ENCODE measurements around the gene KIAA1191.
"Not testable (repeated sequence)": the region's sequence is repeated elsewhere in the genome, so short reads cannot be mapped to it uniquely, and the experiment has no call there.

Gene KIAA1191

GRCh38 chr5:176362233-176362490 is 598 bp upstream of the KIAA1191 start:
- no peak for DNase-seq

GRCh38 chr5:176360894-176361436 is 599 bp downstream of the KIAA1191 start:
- no peak for DNase-seq

GRCh38 chr5:176359658-176360057 is 1.9 kb downstream of the KIAA1191 start:
- no peak for DNase-seq

- no peak for DNase-seq
Measured at GRCh38 chr5:176356179-176356566, 5.4 kb downstream of the KIAA1191 start.

GRCh38 chr5:176355400-176356178 is 6.0 kb downstream of the KIAA1191 start:
- no peak for DNase-seq

- DNase-seq, result no peak
Measured at GRCh38 chr5:176353533-176353932, 8.0 kb downstream of the KIAA1191 start.

GRCh38 chr5:176352116-176352878 is 9.3 kb downstream of the KIAA1191 start:
- no peak for DNase-seq

GRCh38 chr5:176350416-176350815 is 11.1 kb downstream of the KIAA1191 start:
- no peak for DNase-seq

- DNase-seq, result no peak
Measured at GRCh38 chr5:176342766-176343458, 18.7 kb downstream of the KIAA1191 start.

GRCh38 chr5:176342158-176342483 is 19.4 kb downstream of the KIAA1191 start:
- no peak for DNase-seq

GRCh38 chr5:176341325-176342157 is 20.0 kb downstream of the KIAA1191 start:
- no peak for DNase-seq

- DNase-seq, result no peak
Measured at GRCh38 chr5:176339304-176339703, 22.3 kb downstream of the KIAA1191 start.

GRCh38 chr5:176337913-176338312 is 23.7 kb downstream of the KIAA1191 start:
- no peak for DNase-seq

- DNase-seq, result no peak
Measured at GRCh38 chr5:176334031-176334770, 27.4 kb downstream of the KIAA1191 start.

GRCh38 chr5:176320577-176320976 is 41.0 kb downstream of the KIAA1191 start:
- no peak for DNase-seq

- DNase-seq, result no peak
Measured at GRCh38 chr5:176319827-176320554, 41.6 kb downstream of the KIAA1191 start.

- DNase-seq, result no peak
Measured at GRCh38 chr5:176317534-176318374, 43.8 kb downstream of the KIAA1191 start.

- DNase-seq, result not testable (repeated sequence)
Measured at GRCh38 chr5:176305356-176305755, 56.2 kb downstream of the KIAA1191 start.
